Activated naive CD4-positive, alpha-beta T cell treated with Interleukin-2 at 50 U/mL for 16 hours (primary cell): ENCODE data around the gene EHD2.
A peak's percentile ranks its signal among the peaks of the same experiment; 100 is the strongest.
"Not testable (repeated sequence)": the region's sequence is repeated elsewhere in the genome, so short reads cannot be mapped to it uniquely, and the experiment has no call there.

Experiments
- DNase-seq: peaks from one replicate; pipeline ENCODE4 v3.0.0-alpha.2; 2020

The EHD2 gene

DNA sequence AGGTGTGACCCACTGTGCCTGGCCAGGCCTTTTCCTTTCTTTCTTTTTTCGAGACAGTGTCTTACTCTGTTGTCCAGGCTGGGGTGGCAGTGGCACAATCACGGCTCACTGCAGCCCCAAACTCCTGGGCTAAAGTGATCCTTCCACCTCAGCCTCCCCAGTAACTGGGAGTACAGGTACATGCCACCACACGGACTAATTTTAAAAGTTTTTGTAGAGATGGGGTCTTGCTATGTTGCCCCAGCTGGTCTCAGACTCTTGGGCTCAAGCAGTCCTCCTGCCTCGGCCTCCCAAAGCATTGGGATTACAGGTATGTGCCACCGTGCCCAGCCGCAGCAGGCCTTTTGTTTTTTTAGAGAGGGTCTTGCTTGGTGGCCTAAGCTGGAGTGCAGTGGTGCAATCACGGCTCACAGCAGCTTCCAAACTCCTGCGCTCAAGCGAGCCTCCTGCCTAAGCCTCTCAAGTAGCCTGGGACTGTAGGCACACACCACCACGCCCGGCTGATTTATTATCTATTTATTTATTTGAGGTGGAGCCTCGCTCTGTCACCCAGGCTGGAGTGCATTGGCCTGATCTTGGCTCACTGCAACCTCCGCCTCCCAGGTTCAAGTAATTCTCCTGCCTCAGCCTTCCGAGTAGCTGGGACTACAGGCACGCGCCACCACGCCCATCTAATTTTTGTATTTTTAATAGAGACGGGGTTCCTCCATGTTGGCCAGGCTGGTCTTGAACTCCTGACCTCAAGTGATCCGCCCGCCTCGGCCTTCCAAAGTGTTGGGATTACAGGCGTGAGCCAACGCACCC, 64.2 kb downstream of the EHD2 start:
- DNase-seq, result not testable (repeated sequence)

DNA sequence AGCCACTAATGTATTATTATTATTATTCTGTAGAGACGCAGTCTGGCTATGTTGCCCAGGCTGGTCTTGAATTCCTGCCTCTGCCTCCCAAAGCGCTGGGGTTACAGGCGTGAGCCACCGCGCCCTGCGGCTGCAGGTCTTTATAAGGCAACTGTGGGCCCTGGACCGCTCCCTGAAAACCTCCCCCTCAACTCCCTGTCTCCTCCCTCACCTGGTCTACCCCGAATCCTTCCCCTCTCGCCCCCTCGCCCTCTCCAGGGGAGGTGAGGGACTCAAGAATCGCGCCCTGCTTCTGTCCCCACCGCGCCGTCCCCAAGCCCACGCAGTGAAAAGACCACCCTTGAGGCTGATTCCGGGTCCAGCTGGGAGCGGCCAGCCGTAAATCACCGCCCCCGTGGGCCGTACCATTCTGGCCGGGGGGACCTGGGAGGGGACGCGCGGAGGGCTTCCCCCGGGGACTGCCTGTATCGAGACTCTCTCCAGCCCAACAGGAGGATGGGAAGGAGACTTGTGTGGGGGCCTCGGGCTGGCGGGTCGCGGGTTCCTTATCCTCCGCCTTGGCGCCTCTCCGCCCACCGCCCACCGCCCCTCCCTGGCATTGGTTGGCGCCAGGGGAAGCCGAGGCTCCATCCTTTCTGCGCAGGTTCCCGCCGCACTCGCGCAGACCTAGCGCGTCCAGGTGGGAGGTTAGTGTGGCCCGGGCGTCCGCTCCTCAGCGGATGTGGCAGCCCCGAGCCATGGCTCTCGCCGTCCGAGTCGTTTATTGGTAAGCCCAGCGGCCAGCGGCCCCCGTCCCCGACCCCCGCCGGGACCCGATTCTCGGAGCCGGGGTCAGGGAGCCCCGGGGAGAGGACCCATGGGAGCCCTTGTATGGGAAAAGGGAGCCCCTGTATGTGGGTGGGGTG, 65.1 kb downstream of the EHD2 start, which contains the start of gene SELENOW:
SELENOW (plus strand) TSS at position 655 of the 905 bp plus-strand sequence; CDS start at position 738, 83 bp downstream.
- DNase-seq, result peak; percentile 81

GRCh38 chr19:47778954-47779351, 65.7 kb downstream of the EHD2 start:
- peak; percentile 26 for DNase-seq

DNA sequence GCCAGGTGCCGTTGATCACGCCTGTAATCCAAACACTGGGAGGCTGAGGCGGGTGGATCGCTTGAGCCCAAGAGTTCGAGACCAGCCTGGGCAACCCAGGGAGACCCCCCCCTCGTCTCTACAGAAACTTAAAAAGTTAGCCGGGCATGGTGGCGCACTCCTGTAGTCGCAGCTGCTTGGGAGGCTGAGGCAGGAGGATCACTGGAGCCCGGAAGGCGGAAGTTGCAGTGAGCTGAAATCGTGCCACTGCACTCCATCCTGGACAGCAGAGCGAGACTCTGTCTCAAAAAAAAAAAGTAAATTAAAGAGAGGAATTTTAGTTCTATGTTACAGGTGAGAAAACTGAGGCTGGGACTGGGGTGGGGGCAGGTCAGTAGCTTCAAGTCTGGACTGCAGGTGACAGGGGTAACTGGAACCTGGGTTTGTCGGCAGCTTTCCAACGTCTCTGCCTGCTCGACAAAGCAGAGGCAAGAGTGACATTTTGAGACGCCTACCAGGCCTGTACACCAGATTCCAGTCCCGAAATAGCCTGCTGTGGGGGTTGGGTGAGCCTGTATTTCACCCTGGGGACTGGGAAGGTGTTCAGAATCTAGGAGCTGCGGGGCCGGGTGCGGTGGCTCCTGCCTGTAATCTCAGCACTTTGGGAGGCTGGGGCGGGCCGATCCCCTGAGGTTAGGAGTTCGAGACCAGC, 66.4 kb downstream of the EHD2 start:
- no peak for DNase-seq

DNA sequence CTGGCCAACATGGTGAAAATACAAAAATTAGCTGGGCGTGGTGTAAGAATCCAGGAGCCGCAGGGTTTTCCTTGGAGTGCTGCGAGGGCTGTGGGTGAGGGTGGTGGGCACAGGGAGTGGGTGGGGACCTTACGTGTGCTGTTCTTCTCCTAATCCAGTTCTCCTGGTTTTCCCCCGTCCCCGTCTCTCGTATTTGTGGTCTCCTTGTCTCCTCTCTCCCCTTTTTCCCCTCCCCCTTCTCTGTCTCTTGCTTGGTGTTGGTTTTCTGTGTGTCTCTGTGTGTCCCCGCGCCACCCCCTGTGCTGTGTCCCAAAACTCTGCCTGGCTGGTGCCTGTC, 67.0 kb downstream of the EHD2 start:
- no peak for DNase-seq

GRCh38 chr19:47781590-47782262, 68.5 kb downstream of the EHD2 start:
- DNase-seq, result no peak

- no peak for DNase-seq
Observed at GRCh38 chr19:47786566-47786965, 73.3 kb downstream of the EHD2 start.

DNA sequence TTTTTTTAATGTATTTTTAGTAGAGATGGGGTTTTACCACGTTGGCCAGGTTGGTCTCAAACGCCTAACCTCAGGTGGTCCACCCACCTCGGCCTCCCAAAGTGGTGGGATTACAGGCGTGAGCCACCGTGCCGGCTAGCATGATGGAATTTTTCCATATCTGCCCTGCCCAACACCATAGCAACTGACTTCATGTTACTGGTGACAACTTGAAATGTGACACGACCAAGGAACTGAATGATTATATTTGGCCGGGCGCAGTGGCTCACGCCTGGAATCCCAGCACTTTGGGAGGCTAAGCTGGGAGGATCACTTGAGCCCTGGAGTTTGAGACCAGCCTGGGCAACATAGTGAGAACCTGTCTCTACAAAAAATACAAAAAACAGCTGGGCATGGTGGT, 74.1 kb downstream of the EHD2 start:
- DNase-seq, result not testable (repeated sequence)

- DNase-seq, result not testable (repeated sequence)
Observed at GRCh38 chr19:47789811-47790210, 76.6 kb downstream of the EHD2 start.

DNA sequence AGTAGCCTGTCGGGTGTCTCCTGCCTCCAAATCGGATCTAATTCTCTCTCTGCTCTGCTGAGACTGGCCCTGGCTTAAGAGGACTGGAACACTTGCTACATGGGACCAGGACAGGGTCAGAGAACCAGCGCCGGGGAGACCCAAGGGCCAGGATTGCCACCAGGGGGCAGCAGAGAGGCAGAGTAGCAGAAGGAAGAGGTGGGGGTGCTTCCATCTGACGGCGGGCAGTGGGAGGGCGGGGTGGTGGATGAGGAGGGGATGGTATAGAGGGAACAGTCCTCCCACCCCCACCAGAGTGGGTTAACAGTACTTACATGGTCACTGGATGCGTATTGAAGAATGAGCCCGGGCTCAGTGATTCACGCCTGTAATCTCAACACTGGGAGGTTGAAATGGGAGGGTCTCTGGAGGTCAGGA, 77.2 kb downstream of the EHD2 start:
- DNase-seq, result peak; percentile 85

- no peak for DNase-seq
Observed at GRCh38 chr19:47792616-47793015, 79.4 kb downstream of the EHD2 start.
